ENCODE measurements around the gene NEU1. TPM values are rescaled to one million over a fixed set of nuclear protein-coding genes. Genes with fewer than 3 reads are reported as not detected.
"Not testable (repeated sequence)": the region's sequence is repeated elsewhere in the genome, so short reads cannot be mapped to it uniquely, and the experiment has no call there.

Gene NEU1
- polyA plus RNA-seq, 1 of the 3 experiments (the other 2 are of a cell fraction): 43.0 TPM

- H3F3A ChIP-seq (replicated peaks; ENCODE audit: insufficient read depth): peaks cover 15% of the 10 kb centered on the region
- WGBS (ENCODE audit: low lambda C conversion rate): 23% methylated on average over 15 of the region's 16 CpGs
- H3K36me3 ChIP-seq (replicated peaks in 1 of 2; ENCODE audit: control insufficient read depth in 1 of 2, insufficient read depth in 2 of 2, low read length in 1 of 2); H3K27me3 ChIP-seq (ENCODE audit: insufficient read depth); H4K20me1 ChIP-seq (ENCODE audit: insufficient read depth); H3K9me2 ChIP-seq; H3K79me2 ChIP-seq (ENCODE audit: insufficient read depth); H3K9me3 ChIP-seq: not testable (repeated sequence)
- ChIA-PET POLR2A (interaction anchor here (1.3 to 2.4 kb wide), 2 partner anchors 16 to 29 kb away, joined by 4 to 16 read pairs; no protein-coding TSS in a partner anchor), CTCF (interaction anchor here (0.7 to 2.7 kb wide), 17 partner anchors 9 to 1089 kb away, joined by 3 to 14 read pairs (median 4); partner anchors contain the start of genes DDAH2, LSM2 and LY6G5C)
- peak; percentile 17 for DNase-seq
- H3K27ac ChIP-seq (ENCODE audit: low read depth in 2 of 2, low read length in 1 of 2): peak overlapping the region; percentile 79 to 81
- H3K4me2 ChIP-seq: peak overlapping the region; percentile 86
- peaks cover 0 to 14% of the 10 kb centered on the region in 2 experiments; a peak in 1 of 4 replicates for H3K4me1 ChIP-seq (ENCODE audit: control insufficient read depth in 1 of 2, insufficient read depth in 2 of 2, low read depth in 1 of 2, low read length in 1 of 2)
- peak overlapping the region; percentile 97 for H2AFZ ChIP-seq (ENCODE audit: low read depth)
- peak overlapping the region; percentile 66; the same call in 1 of the 2 replicates for H3K9ac ChIP-seq
- H3K4me3 ChIP-seq (ENCODE audit: low read depth in 2 of 2, low read length in 1 of 2): peak overlapping the region; percentile 78 to 85
Observed at GRCh38 chr6:31864123-31864562, 1.5 kb upstream of the NEU1 start.

DNA sequence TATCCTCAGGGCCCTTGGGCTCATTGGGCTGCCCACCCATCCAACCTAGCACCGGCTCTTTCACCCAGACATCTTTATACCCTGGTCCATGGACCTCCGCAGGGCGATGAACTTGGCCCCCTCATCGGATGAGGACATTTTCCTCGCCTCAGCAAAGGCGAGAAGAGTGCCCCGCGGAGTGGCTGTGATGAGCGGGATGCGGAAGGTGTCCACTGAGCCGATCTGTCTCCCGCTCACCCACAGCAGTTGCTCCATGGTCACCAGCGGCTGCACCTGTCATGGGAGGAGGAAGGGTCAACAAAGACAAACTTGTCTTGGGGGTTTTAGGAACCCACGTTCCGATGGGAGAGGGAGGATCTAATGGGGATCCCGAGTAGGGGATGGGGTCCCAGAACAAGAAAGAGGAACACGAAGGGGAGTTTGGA lies 690 bp downstream of the NEU1 start:
- no peaks in the 10 kb centered on the region for H3K9me3 ChIP-seq
- ChIA-PET POLR2A (interaction anchor here (0.7 to 2.4 kb wide), 6 partner anchors 19 to 132 kb away, joined by 3 to 16 read pairs (median 4); partner anchors contain the start of genes EHMT2, HSPA1A and HSPA1L), CTCF (interaction anchor here (0.7 to 2.7 kb wide), 3 partner anchors 91 to 181 kb away, joined by 3 to 14 read pairs (median 4); partner anchors contain the start of genes DDAH2 and LY6G5C)
- peak; percentile 30 for DNase-seq
- H3K36me3 ChIP-seq (replicated peaks in 1 of 2; ENCODE audit: control insufficient read depth in 1 of 2, insufficient read depth in 2 of 2, low read length in 1 of 2): peaks cover 4 to 11% of the 10 kb centered on the region in 2 experiments
- H3K27ac ChIP-seq (ENCODE audit: low read depth in 2 of 2, low read length in 1 of 2): no peak overlapping the region
- H3K27me3 ChIP-seq (ENCODE audit: insufficient read depth): no peaks in the 10 kb centered on the region
- H3K9ac ChIP-seq: peak overlapping the region; percentile 67
- peak overlapping the region; percentile 100 for H3K4me2 ChIP-seq
- H3K4me1 ChIP-seq (ENCODE audit: control insufficient read depth in 1 of 2, insufficient read depth in 2 of 2, low read depth in 1 of 2, low read length in 1 of 2): peaks cover 0 to 14% of the 10 kb centered on the region in 2 experiments; a peak in 1 of 4 replicates
- H3K9me2 ChIP-seq: no peaks in the 10 kb centered on the region
- WGBS (ENCODE audit: low lambda C conversion rate): 34% methylated on average over 17 of the region's 17 CpGs
- peak overlapping the region; percentile 82 for H2AFZ ChIP-seq (ENCODE audit: low read depth)
- peaks cover 15% of the 10 kb centered on the region for H3F3A ChIP-seq (replicated peaks; ENCODE audit: insufficient read depth)
- H3K79me2 ChIP-seq (ENCODE audit: insufficient read depth): peaks cover 10% of the 10 kb centered on the region
- peak overlapping the region; percentile 78 to 98 for H3K4me3 ChIP-seq (ENCODE audit: low read depth in 2 of 2, low read length in 1 of 2)
- TF ChIP-seq TAF1 (IDR thresholded peaks at IDR 0.05; ENCODE audit: borderline replicate concordance, low read depth, low read length): no peak
- no peak for TF ChIP-seq CHD2 (IDR thresholded peaks at IDR 0.05; ENCODE audit: low read length, partially characterized antibody)
- no peak for TF ChIP-seq RAD21 (IDR thresholded peaks at IDR 0.05; ENCODE audit: low read length)
- no peak for TF ChIP-seq PBX3 (IDR thresholded peaks at IDR 0.05)
- TF ChIP-seq FOXJ3 (CRISPR knock-in tag; IDR thresholded peaks at IDR 0.05): no peak
- TF ChIP-seq, protein P1, sequence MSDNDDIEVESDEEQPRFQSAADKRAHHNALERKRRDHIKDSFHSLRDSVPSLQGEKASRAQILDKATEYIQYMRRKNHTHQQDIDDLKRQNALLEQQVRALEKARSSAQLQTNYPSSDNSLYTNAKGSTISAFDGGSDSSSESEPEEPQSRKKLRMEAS (IDR thresholded peaks at IDR 0.05; ENCODE audit: low read depth): no peak
- TF ChIP-seq GATA2 (CRISPR knock-in tag; IDR thresholded peaks at IDR 0.05): no peak
- TF ChIP-seq IRF3 (IDR thresholded peaks at IDR 0.05; ENCODE audit: low read depth, low read length): no peak
- TF ChIP-seq FOSL2 (IDR thresholded peaks at IDR 0.05; ENCODE audit: borderline replicate concordance, low read depth): no peak
- no peak for TF ChIP-seq RCOR1 (IDR thresholded peaks at IDR 0.05; ENCODE audit: low read length)
- no peak for TF ChIP-seq MEF2A (IDR thresholded peaks at IDR 0.05; ENCODE audit: borderline replicate concordance, low read depth)
- no peak for TF ChIP-seq RFX5 (IDR thresholded peaks at IDR 0.05; ENCODE audit: low read length)
- TF ChIP-seq POLR2AphosphoS5 (IDR thresholded peaks at IDR 0.05; ENCODE audit: low read depth, low read length): no peak
- no peak for TF ChIP-seq EP300 (IDR thresholded peaks at IDR 0.05; ENCODE audit: borderline replicate concordance in 1 of 2, low read depth in 1 of 2, low read length in 1 of 2)
- H4K20me1 ChIP-seq (ENCODE audit: insufficient read depth): no peaks in the 10 kb centered on the region
